Tibial nerve (tissue), 4 donors: ENCODE measurements around the gene SENP7. TPM values are rescaled to one million over a fixed set of nuclear protein-coding genes. Genes with fewer than 3 reads are reported as not detected.

Experiments
- DNase-seq, 2 donors: peaks; one replicate each; pipeline ENCODE4 v3.0.0-alpha.2; 2019; ENCODE audit warnings: low spot score in 2 of 2
- H3K27ac ChIP-seq, 4 donors: fragments of 200-600 bp; sonication (generic) in 3 of 4; one replicate each; pipeline ENCODE4 v1.5.1; 2017 to 2019; ENCODE audit warnings: mild to moderate bottlenecking in 1 of 4
- H3K27me3 ChIP-seq, 2 donors: fragments of 200-600 bp; sonication (generic) in 1 of 2; one replicate each; pipeline versions ENCODE4 v1.5.1 to v1.6.0; 2017 to 2019
- H3K36me3 ChIP-seq, 3 donors: fragments of 200-600 bp; sonication (generic); one replicate each; pipeline ENCODE4 v1.5.1; 2018 to 2019
- H3K4me1 ChIP-seq, 4 donors: fragments of 200-600 bp; sonication (generic) in 3 of 4; one replicate each; pipeline ENCODE4 v1.5.1; 2017 to 2019
- H3K4me3 ChIP-seq, 4 donors: fragments of 200-600 bp; sonication (generic) in 3 of 4; one replicate each; pipeline ENCODE4 v1.5.1; 2017 to 2019; ENCODE audit warnings: mild to moderate bottlenecking in 1 of 4, moderate library complexity in 1 of 4
- H3K9me3 ChIP-seq, 4 donors: fragments of 200-600 bp; sonication (generic) in 3 of 4; one replicate each; pipeline ENCODE4 v1.5.1; 2017 to 2019
- CTCF ChIP-seq, 5 experiments: fragments of 200-600 bp in 3 of 5; fragments of 450-650 bp in 2 of 5; sonication (generic) in 3 of 5; IDR thresholded peaks; one replicate each; pipeline ENCODE4 v1.5.1; 2016 to 2019; ENCODE audit warnings: antibody characterized with exemption in 5 of 5, mild to moderate bottlenecking in 3 of 5, moderate library complexity in 2 of 5
- EP300 ChIP-seq, 2 donors: sonication (generic); formaldehyde crosslinking; IDR thresholded peaks; one replicate each; pipeline ENCODE4 v1.6.1; 2017; ENCODE audit warnings: antibody characterized with exemption in 2 of 2, mild to moderate bottlenecking in 1 of 2
- POLR2A ChIP-seq, 2 donors: fragments of 450-650 bp; IDR thresholded peaks; one replicate each; pipeline ENCODE4 v1.6.1; 2017; ENCODE audit warnings: antibody characterized with exemption in 2 of 2, mild to moderate bottlenecking in 2 of 2, moderate library complexity in 2 of 2
- WGBS, 2 donors: methylation state at CpG; one replicate each; pipeline ENCODE4 v1.1.5; 2018; 5-methylcytosine and 5-hydroxymethylcytosine counted together
- total RNA-seq, 4 donors: library from RNA; depleted of rRNA; stranded (reverse); fragments of >200 nt; gene quantifications; one replicate each; pipeline ENCODE4 v1.1.0, GENCODE V29; 2016

SENP7 gene
- total RNA-seq, 4 donors from 2014 or later: 26.1 to 40.0 (median 36.9) TPM

DNA sequence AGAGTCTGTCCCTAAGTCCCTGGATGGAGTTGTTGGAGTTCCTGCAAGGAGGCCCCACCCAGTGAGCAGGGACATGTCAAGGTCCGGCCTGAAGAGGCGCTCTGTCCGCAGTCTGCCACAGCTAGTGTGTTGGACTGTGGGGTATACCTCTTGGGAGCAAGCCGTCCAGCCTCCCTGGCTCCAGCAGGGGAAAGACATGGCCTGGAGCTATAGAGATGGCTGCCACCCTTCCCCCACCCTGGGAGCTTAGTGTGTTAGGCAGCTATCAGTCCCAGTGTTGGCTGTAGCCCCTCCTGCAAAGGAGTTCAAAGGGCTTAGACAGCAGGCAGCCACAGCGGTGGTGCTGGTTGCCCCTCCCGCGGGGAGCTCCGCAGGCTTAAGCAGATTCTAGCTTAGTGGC, 212.9 kb downstream of the SENP7 start:
- no peak for TF ChIP-seq EP300 (IDR thresholded peaks at IDR 0.05)
- TF ChIP-seq CTCF (IDR thresholded peaks at IDR 0.05): no peak
- no peak for TF ChIP-seq POLR2A (IDR thresholded peaks at IDR 0.05)
- Histone ChIP-seq H3K36me3 (no peaks in the 10 kb centered on the region), H3K4me3 (no peak overlapping the region), H3K4me1 (no peaks in the 10 kb centered on the region), H3K27me3 (no peaks in the 10 kb centered on the region), H3K9me3 (peaks cover 0 to 21% (median 0%) of the 10 kb centered on the region in 4 donors), H3K27ac (no peak overlapping the region)
- DNase-seq: no peak
- 84 to 94% methylated on average over 4 to 6 of the region's 8 CpGs for WGBS, 2 donors

DNA sequence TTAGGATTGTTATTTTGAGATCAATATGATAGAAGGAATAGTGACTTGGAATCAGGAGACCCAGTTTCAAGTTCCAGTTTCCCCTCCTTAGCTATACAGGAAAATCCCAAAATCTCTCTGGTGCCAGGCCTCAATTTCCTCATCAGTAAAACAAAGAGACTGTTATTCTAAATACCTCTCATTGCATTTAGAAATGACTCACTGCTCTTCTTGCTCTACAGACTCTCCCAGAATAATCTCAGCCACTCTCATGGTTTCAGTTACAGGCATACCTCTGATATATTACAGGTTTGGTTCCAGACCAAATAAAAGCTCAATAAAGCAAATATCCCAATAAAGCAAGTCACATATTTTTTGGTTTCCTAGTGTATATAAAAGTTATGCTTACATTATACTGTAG, 221.0 kb downstream of the SENP7 start:
- TF ChIP-seq CTCF (IDR thresholded peaks at IDR 0.05): no peak
- TF ChIP-seq EP300 (IDR thresholded peaks at IDR 0.05): no peak
- TF ChIP-seq POLR2A (IDR thresholded peaks at IDR 0.05): no peak
- DNase-seq: no peak
- H3K27me3 ChIP-seq: no peaks in the 10 kb centered on the region

DNA sequence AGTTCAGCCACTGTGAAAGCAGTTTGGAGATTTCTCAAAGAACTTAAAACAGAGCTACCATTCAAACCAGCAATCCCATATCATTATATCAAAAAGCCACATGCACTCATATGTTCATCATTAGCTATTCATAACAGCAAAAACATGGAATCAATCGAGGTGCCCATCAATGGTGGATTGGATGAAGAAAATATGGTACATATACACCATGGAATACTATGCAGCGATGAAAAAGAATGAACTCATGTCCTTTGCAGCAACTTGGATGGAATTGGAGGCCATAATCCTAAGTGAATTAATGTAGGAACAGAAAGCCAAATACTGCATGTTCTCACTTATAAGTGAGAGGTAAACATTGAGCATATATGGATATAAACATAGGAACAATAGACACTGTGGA, 224.7 kb downstream of the SENP7 start:
- 87 to 89% methylated on average over 2 of the region's 2 CpGs for WGBS, 2 donors
- H3K27me3 ChIP-seq: no peaks in the 10 kb centered on the region
- H3K36me3 ChIP-seq: no peaks in the 10 kb centered on the region
- H3K27ac ChIP-seq: no peak overlapping the region
- H3K4me3 ChIP-seq: no peak overlapping the region
- H3K9me3 ChIP-seq: no peaks in the 10 kb centered on the region
- no peak for TF ChIP-seq EP300 (IDR thresholded peaks at IDR 0.05)
- TF ChIP-seq CTCF (IDR thresholded peaks at IDR 0.05): no peak
- TF ChIP-seq POLR2A (IDR thresholded peaks at IDR 0.05): no peak
- DNase-seq: no peak
- H3K4me1 ChIP-seq: no peaks in the 10 kb centered on the region

More for the DNA sequence above, 221.0 kb downstream of the SENP7 start:
- Histone ChIP-seq H3K27ac (no peak overlapping the region), H3K4me1 (no peaks in the 10 kb centered on the region), H3K36me3 (no peaks in the 10 kb centered on the region), H3K9me3 (peaks cover 0 to 14% (median 0%) of the 10 kb centered on the region in 4 donors), H3K4me3 (no peak overlapping the region)

DNA sequence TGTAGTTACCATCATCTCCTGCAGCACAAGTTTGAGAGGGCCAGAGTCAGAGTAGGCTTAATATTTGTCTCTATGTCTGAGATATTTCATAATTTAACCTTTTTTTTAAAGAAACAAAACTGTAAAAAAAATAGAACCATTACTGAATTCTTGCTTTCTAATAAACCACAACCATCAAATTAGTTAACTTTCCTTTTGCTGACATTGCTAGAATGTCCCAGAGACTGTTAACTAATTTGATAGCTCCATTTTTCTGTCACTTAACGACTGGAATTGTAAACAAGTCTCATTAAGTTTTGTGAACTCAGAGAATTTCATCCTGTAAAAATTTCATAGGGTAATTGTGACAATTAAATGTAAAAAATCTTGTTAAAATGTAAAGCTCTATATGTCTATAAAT, 228.3 kb downstream of the SENP7 start:
- Histone ChIP-seq H3K4me3 (no peak overlapping the region), H3K27ac (no peak overlapping the region), H3K4me1 (no peaks in the 10 kb centered on the region), H3K36me3 (no peaks in the 10 kb centered on the region), H3K9me3 (no peaks in the 10 kb centered on the region), H3K27me3 (no peaks in the 10 kb centered on the region)
- TF ChIP-seq EP300 (IDR thresholded peaks at IDR 0.05) (no peak), POLR2A (IDR thresholded peaks at IDR 0.05) (no peak), CTCF (IDR thresholded peaks at IDR 0.05) (no peak)
- DNase-seq: no peak
- WGBS, 2 donors: 76 to 84% methylated on average over 1 of the region's 1 CpG

GRCh38 chr3:101281521-101282030, 231.4 kb downstream of the SENP7 start:
- WGBS, 2 donors: 31 to 41% methylated on average over 3 of the region's 3 CpGs
- H3K9me3 ChIP-seq: no peaks in the 10 kb centered on the region
- H3K27me3 ChIP-seq: no peaks in the 10 kb centered on the region
- H3K4me3 ChIP-seq: no peak overlapping the region
- no peaks in the 10 kb centered on the region for H3K4me1 ChIP-seq
- no peaks in the 10 kb centered on the region for H3K36me3 ChIP-seq
- no peak for TF ChIP-seq POLR2A (IDR thresholded peaks at IDR 0.05)
- TF ChIP-seq EP300 (IDR thresholded peaks at IDR 0.05): no peak
- TF ChIP-seq CTCF (IDR thresholded peaks at IDR 0.05): no peak
- DNase-seq: no peak
- no peak overlapping the region for H3K27ac ChIP-seq
